K562 (cell line): ENCODE measurements around the gene CMTR1. TPM values are rescaled to one million over a fixed set of nuclear protein-coding genes. Genes with fewer than 3 reads are reported as not detected.

Experiments used
- C11orf30 ChIP-seq: fragments of 450-650 bp; IDR thresholded peaks from 2 replicates; pipeline ENCODE4 v1.6.1; 2016; ENCODE audit warnings: low read depth, mild to moderate bottlenecking
- CC2D1A ChIP-seq: fragments of 450-650 bp; IDR thresholded peaks from 2 replicates; pipeline ENCODE4 v1.6.1; 2017; ENCODE audit warnings: mild to moderate bottlenecking
- CEBPG ChIP-seq, 3 experiments: fragments of 200-800 bp in 1 of 3; sonication (Bioruptor generic) in 1 of 3; sonication (generic) in 1 of 3; formaldehyde crosslinking in 1 of 3; IDR thresholded peaks in 2 of 3; conservative IDR thresholded peaks in 1 of 3; 2 replicates each; pipeline versions ENCODE4 v1.6.1 to v1.8.0; 2016 to 2022; ENCODE audit warnings: missing compliant biosample characterization in 2 of 3, missing genetic modification characterization in 2 of 3, mild to moderate bottlenecking in 1 of 3, missing genetic modification reagents in 1 of 3
- CREM ChIP-seq: IDR thresholded peaks from 2 replicates; pipeline ENCODE4 v1.6.1; 2014; ENCODE audit warnings: antibody characterized with exemption, low read depth
- GTF2B ChIP-seq: IDR thresholded peaks from 2 replicates; pipeline ENCODE4 v1.6.1; 2011; ENCODE audit not compliant: insufficient read length; ENCODE audit errors: extremely low read depth
- HDGF ChIP-seq: fragments of 450-650 bp; IDR thresholded peaks from 2 replicates; pipeline ENCODE4 v1.6.1; 2016
- MCM3 ChIP-seq: fragments of 450-650 bp; IDR thresholded peaks from 2 replicates; pipeline ENCODE4 v1.6.1; 2016
- MNT ChIP-seq, 2 experiments: fragments of 450-650 bp; conservative IDR thresholded peaks; 2 replicates each; pipeline ENCODE4 v1.6.1; 2017; ENCODE audit warnings: mild to moderate bottlenecking in 2 of 2, moderate library complexity in 2 of 2
- NCOA1 ChIP-seq: fragments of 450-650 bp; IDR thresholded peaks from 2 replicates; pipeline ENCODE4 v1.6.1; 2016; ENCODE audit warnings: low read depth
- NR2F6 ChIP-seq: fragments of 450-650 bp; formaldehyde crosslinking; IDR thresholded peaks from 2 replicates; pipeline ENCODE4 v1.4.0; 2020; ENCODE audit warnings: mild to moderate bottlenecking
- PTTG1 ChIP-seq: fragments of 450-650 bp; IDR thresholded peaks from 2 replicates; pipeline ENCODE4 v1.6.1; 2016; ENCODE audit warnings: low read depth, mild to moderate bottlenecking, missing genetic modification characterization, missing compliant biosample characterization
- RHOXF2B ChIP-seq: fragments of 250-450 bp; sonication (Bioruptor Pico); conservative IDR thresholded peaks from 2 replicates; pipeline ENCODE4 v1.5.1; 2021
- TFAP4 ChIP-seq: sonication (generic); formaldehyde crosslinking; IDR thresholded peaks from 2 replicates; pipeline ENCODE4 v1.8.0; 2022; ENCODE audit warnings: missing genetic modification reagents, mild to moderate bottlenecking, moderate library complexity, borderline replicate concordance
- ZNF134 ChIP-seq: fragments of 250-450 bp; sonication (Bioruptor Pico); conservative IDR thresholded peaks from 2 replicates; pipeline ENCODE4 v1.4.0; 2020
- polyA plus RNA-seq, 8 experiments: library from polyadenylated mRNA; depleted of rRNA in 4 of 8; stranded (reverse) in 5 of 8; unstranded in 3 of 8; fragments of >200 nt; fragmentation: Nextera tagmentation in 2 of 8; fragmentation: Illumina TruSeq in 1 of 8; extraction: Ambion mirVana in 2 of 8; extraction: Trizol in 1 of 8; gene quantifications; 2 replicates each; pipeline versions ENCODE4 v1.2.1 to v1.2.3, GENCODE V29; 2011 to 2014; ENCODE audit warnings: inconsistent platforms in 1 of 8, missing spikeins in 1 of 8
- total RNA-seq, 7 experiments: library from RNA; depleted of rRNA in 6 of 7; stranded (reverse); fragments of >200 nt in 6 of 7; fragmentation: Illumina TruSeq in 2 of 7; extraction: Trizol in 2 of 7; gene quantifications; 2 replicates each; pipeline versions ENCODE4 v1.2.1 to v1.2.3, GENCODE V29; 2011 to 2021; ENCODE audit warnings: low replicate concordance in 1 of 7
- TF ChIP-seq, protein P1 (sequence below): fragments of 250-450 bp; sonication (Bioruptor Pico); IDR thresholded peaks from 2 replicates; pipeline ENCODE4 v1.9.0; 2021; ENCODE audit warnings: mild to moderate bottlenecking
- TF ChIP-seq, protein P2 (sequence below): fragments of 450-650 bp; IDR thresholded peaks from 2 replicates; pipeline ENCODE4 v1.6.1; 2017; ENCODE audit warnings: antibody characterized with exemption, mild to moderate bottlenecking
- TF ChIP-seq, protein P3 (sequence below): sonication (generic); formaldehyde crosslinking; IDR thresholded peaks from 2 replicates; pipeline ENCODE4 v1.8.0; 2022; ENCODE audit warnings: mild to moderate bottlenecking, missing genetic modification reagents

Gene CMTR1
- total and polyA plus RNA-seq, 9 of the 15 experiments (the other 6 are each of a cell fraction or from before 2014, with no cell fraction given): 2.9 to 63.5 (median 49.5) TPM

- TF ChIP-seq TFAP4: 0 out of 2 replicates have a peak, but pooled peaks have one; percentile 29
- no peak for TF ChIP-seq MCM3
- TF ChIP-seq NCOA1: no peak
- TF ChIP-seq GTF2B: no peak
- no peak for TF ChIP-seq C11orf30
- TF ChIP-seq RHOXF2B (CRISPR knock-in tag): 0 out of 2 replicates have a peak, but pooled peaks have one; percentile 16
- TF ChIP-seq, protein P1, sequence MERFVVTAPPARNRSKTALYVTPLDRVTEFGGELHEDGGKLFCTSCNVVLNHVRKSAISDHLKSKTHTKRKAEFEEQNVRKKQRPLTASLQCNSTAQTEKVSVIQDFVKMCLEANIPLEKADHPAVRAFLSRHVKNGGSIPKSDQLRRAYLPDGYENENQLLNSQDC: 0 out of 2 replicates have a peak, but pooled peaks have one; percentile 33
- no peak for TF ChIP-seq NR2F6 (CRISPR knock-in tag)
- no peak for TF ChIP-seq CC2D1A
- no peak; the same call in 1 of the 2 replicates for TF ChIP-seq PTTG1 (tag)
- TF ChIP-seq CREM: no peak
- no peak for TF ChIP-seq CEBPG (CRISPR knock-in tag; IDR thresholded peaks at IDR 0.05)
- no peak for TF ChIP-seq CEBPG (tag; conservative IDR thresholded peaks at IDR 0.05 in 1 of 2, IDR thresholded peaks at IDR 0.05 in 1 of 2)
- TF ChIP-seq HDGF: no peak
- peak; percentile 71 to 82 for TF ChIP-seq MNT (conservative IDR thresholded peaks at IDR 0.05)
- TF ChIP-seq, protein P2, sequence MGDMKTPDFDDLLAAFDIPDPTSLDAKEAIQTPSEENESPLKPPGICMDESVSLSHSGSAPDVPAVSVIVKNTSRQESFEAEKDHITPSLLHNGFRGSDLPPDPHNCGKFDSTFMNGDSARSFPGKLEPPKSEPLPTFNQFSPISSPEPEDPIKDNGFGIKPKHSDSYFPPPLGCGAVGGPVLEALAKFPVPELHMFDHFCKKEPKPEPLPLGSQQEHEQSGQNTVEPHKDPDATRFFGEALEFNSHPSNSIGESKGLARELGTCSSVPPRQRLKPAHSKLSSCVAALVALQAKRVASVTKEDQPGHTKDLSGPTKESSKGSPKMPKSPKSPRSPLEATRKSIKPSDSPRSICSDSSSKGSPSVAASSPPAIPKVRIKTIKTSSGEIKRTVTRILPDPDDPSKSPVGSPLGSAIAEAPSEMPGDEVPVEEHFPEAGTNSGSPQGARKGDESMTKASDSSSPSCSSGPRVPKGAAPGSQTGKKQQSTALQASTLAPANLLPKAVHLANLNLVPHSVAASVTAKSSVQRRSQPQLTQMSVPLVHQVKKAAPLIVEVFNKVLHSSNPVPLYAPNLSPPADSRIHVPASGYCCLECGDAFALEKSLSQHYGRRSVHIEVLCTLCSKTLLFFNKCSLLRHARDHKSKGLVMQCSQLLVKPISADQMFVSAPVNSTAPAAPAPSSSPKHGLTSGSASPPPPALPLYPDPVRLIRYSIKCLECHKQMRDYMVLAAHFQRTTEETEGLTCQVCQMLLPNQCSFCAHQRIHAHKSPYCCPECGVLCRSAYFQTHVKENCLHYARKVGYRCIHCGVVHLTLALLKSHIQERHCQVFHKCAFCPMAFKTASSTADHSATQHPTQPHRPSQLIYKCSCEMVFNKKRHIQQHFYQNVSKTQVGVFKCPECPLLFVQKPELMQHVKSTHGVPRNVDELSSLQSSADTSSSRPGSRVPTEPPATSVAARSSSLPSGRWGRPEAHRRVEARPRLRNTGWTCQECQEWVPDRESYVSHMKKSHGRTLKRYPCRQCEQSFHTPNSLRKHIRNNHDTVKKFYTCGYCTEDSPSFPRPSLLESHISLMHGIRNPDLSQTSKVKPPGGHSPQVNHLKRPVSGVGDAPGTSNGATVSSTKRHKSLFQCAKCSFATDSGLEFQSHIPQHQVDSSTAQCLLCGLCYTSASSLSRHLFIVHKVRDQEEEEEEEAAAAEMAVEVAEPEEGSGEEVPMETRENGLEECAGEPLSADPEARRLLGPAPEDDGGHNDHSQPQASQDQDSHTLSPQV: peak; percentile 98
- TF ChIP-seq ZNF134 (CRISPR knock-in tag): 0 out of 2 replicates have a peak, but pooled peaks have one; percentile 44
- TF ChIP-seq, protein P3, sequence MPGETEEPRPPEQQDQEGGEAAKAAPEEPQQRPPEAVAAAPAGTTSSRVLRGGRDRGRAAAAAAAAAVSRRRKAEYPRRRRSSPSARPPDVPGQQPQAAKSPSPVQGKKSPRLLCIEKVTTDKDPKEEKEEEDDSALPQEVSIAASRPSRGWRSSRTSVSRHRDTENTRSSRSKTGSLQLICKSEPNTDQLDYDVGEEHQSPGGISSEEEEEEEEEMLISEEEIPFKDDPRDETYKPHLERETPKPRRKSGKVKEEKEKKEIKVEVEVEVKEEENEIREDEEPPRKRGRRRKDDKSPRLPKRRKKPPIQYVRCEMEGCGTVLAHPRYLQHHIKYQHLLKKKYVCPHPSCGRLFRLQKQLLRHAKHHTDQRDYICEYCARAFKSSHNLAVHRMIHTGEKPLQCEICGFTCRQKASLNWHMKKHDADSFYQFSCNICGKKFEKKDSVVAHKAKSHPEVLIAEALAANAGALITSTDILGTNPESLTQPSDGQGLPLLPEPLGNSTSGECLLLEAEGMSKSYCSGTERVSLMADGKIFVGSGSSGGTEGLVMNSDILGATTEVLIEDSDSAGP: no peak
Observed at GRCh38 chr6:37426945-37427510, 6.0 kb upstream of the CMTR1 start (continued).
